A172 (cell line): Measurements from ENCODE around the gene SEMA4D. TPM values are rescaled to one million over a fixed set of nuclear protein-coding genes. Genes with fewer than 3 reads are reported as not detected.

ENCODE experiments used
- DNase-seq: peaks from one replicate; pipeline ENCODE4 v3.0.0-alpha.2; 2015; ENCODE audit warnings: low spot score
- total RNA-seq: library from RNA; depleted of rRNA; stranded (reverse); fragments of >200 nt; shearing (Covaris generic); gene quantifications from 2 replicates; pipeline ENCODE4 v1.2.3, GENCODE V29; 2014

Gene SEMA4D
- total RNA-seq, 1 experiment from 2014 or later = 5.1 TPM

GRCh38 chr9:89528540-89528939 lies 30.6 kb upstream of the SEMA4D start:
- DNase-seq = no peak

- no peak for DNase-seq
Measured at GRCh38 chr9:89528131-89528530, 30.2 kb upstream of the SEMA4D start.

GRCh38 chr9:89527084-89527483 lies 29.2 kb upstream of the SEMA4D start:
- DNase-seq = no peak

- no peak for DNase-seq
Measured at GRCh38 chr9:89526667-89527066, 28.8 kb upstream of the SEMA4D start.

- DNase-seq = no peak
Measured at GRCh38 chr9:89525446-89526374, 27.8 kb upstream of the SEMA4D start.

GRCh38 chr9:89524963-89525362 lies 27.1 kb upstream of the SEMA4D start:
- DNase-seq = no peak

GRCh38 chr9:89523948-89524347 lies 26.0 kb upstream of the SEMA4D start:
- no peak for DNase-seq

- DNase-seq = no peak
Measured at GRCh38 chr9:89522959-89523285, 25.0 kb upstream of the SEMA4D start.

- peak; percentile 21 for DNase-seq
Measured at GRCh38 chr9:89522261-89522958, 24.5 kb upstream of the SEMA4D start.

- DNase-seq = peak; percentile 58
Measured at GRCh38 chr9:89519366-89519805, 21.5 kb upstream of the SEMA4D start.

- DNase-seq = no peak
Measured at GRCh38 chr9:89518466-89519365, 20.8 kb upstream of the SEMA4D start.

GRCh38 chr9:89515416-89515815 lies 17.5 kb upstream of the SEMA4D start:
- DNase-seq = no peak

- DNase-seq = no peak
Measured at GRCh38 chr9:89514956-89515355, 17.0 kb upstream of the SEMA4D start.

- no peak for DNase-seq
Measured at GRCh38 chr9:89514337-89514736, 16.4 kb upstream of the SEMA4D start.

GRCh38 chr9:89513837-89514236 lies 15.9 kb upstream of the SEMA4D start:
- DNase-seq = no peak

GRCh38 chr9:89512382-89512781 lies 14.5 kb upstream of the SEMA4D start:
- DNase-seq = no peak

GRCh38 chr9:89508951-89509615 lies 11.2 kb upstream of the SEMA4D start:
- no peak for DNase-seq

- no peak for DNase-seq
Measured at GRCh38 chr9:89505911-89506310, 8.0 kb upstream of the SEMA4D start.

GRCh38 chr9:89505048-89505447 lies 7.1 kb upstream of the SEMA4D start:
- no peak for DNase-seq

GRCh38 chr9:89502671-89503070 lies 4.8 kb upstream of the SEMA4D start:
- DNase-seq = no peak

GRCh38 chr9:89502038-89502601 lies 4.2 kb upstream of the SEMA4D start:
- no peak for DNase-seq
